LNCAP (cell line): ENCODE measurements around the gene CHERP.

ENCODE experiments used
- TF ChIP-seq, protein P1 (sequence below): fragments of 450-650 bp; IDR thresholded peaks from 2 replicates; pipeline ENCODE4 v1.5.1; 2017; ENCODE audit warnings: mild to moderate bottlenecking

Gene CHERP, protein sequence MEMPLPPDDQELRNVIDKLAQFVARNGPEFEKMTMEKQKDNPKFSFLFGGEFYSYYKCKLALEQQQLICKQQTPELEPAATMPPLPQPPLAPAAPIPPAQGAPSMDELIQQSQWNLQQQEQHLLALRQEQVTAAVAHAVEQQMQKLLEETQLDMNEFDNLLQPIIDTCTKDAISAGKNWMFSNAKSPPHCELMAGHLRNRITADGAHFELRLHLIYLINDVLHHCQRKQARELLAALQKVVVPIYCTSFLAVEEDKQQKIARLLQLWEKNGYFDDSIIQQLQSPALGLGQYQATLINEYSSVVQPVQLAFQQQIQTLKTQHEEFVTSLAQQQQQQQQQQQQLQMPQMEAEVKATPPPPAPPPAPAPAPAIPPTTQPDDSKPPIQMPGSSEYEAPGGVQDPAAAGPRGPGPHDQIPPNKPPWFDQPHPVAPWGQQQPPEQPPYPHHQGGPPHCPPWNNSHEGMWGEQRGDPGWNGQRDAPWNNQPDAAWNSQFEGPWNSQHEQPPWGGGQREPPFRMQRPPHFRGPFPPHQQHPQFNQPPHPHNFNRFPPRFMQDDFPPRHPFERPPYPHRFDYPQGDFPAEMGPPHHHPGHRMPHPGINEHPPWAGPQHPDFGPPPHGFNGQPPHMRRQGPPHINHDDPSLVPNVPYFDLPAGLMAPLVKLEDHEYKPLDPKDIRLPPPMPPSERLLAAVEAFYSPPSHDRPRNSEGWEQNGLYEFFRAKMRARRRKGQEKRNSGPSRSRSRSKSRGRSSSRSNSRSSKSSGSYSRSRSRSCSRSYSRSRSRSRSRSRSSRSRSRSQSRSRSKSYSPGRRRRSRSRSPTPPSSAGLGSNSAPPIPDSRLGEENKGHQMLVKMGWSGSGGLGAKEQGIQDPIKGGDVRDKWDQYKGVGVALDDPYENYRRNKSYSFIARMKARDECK

DNA sequence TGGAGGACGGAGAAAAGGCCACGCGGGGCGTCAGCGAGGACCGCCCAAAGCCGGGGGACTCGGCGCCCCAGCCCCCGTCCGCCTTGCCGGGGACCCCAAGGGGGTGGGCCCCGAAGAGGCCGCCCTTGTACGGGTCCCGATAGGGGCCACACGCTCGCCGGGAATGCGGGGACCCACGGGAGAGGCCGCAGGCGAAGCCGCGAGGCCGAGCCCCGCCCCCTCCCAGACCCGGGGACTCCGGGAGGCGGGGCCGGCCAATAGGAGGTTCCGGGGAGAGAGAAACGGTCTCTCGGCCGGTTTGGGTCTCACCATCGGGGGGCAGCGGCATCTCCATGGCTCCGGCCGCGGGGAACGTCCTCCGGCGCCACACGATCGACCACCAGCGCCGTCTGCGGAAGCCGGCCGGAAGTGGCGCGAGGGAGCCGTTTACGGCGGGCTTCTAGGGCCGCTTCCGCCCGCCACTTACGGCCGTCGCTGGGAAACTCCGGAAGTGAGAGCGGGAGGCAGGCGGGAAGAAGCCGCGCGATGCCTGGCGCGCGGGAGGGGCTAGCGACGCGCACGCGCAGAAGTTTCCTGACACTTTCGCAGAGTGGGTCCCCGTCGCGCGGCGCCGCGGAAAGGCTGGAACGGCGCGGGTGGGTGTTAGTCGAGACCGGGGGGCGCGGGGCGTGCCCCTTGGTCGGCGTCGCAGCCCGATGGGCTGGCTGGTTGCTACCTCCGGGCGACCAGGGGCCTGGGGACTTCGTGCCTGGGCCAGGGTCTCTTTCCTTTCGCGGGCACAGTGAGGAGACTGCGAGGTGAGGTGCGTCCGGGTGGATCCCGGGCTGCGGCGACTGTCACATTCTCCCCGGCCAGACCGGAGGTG is at the start of gene CHERP:
TSS of gene CHERP (minus strand) at position 393 of the 865 bp plus-strand sequence. CDS start at position 334, 59 bp downstream.
- TF ChIP-seq, protein P1, sequence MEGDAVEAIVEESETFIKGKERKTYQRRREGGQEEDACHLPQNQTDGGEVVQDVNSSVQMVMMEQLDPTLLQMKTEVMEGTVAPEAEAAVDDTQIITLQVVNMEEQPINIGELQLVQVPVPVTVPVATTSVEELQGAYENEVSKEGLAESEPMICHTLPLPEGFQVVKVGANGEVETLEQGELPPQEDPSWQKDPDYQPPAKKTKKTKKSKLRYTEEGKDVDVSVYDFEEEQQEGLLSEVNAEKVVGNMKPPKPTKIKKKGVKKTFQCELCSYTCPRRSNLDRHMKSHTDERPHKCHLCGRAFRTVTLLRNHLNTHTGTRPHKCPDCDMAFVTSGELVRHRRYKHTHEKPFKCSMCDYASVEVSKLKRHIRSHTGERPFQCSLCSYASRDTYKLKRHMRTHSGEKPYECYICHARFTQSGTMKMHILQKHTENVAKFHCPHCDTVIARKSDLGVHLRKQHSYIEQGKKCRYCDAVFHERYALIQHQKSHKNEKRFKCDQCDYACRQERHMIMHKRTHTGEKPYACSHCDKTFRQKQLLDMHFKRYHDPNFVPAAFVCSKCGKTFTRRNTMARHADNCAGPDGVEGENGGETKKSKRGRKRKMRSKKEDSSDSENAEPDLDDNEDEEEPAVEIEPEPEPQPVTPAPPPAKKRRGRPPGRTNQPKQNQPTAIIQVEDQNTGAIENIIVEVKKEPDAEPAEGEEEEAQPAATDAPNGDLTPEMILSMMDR, result no peak

DNA sequence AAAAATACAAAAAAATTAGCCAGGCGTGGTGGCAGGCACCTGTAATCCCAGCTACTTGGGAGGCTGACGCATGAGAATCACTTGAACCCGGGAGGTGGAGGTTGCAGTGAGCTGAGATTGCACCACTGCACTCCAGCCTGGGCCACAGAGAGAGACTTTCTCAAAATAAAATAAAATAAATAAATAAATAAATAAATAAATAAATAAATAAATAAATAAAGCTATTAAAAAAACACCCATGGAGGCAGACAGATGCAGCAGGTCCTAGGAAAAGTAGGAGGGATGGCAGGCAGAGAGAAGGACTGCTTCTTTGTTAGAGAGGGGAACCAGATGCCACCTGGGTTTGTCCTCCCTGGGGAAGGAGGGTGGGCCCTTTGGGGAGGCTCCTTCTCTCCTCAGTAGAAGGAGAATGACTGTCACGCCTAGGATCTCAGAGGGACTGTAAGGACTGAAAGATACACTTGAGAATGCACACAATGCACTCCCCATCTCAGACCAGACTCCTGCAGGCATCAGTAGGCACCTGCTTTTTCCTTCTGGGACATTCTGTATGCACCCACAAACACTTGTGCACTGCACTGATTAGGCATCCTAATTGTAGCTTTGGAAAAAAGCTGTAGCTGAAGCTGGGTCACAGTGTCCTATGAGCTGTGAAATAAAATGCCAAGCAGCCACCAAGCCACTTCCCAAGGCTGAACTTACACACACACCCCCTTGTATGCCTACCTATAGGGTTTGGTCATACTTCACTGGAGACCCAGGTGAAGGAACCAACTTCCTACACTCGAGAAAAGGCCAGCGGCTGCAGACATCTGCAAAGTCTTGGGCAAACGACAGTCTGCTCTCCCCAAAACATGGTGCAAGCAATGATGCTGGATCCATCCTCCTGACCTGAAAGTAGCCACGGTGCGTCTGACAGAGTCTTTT is 48.9 kb upstream of the CHERP start:
- TF ChIP-seq, protein P1, result no peak

DNA sequence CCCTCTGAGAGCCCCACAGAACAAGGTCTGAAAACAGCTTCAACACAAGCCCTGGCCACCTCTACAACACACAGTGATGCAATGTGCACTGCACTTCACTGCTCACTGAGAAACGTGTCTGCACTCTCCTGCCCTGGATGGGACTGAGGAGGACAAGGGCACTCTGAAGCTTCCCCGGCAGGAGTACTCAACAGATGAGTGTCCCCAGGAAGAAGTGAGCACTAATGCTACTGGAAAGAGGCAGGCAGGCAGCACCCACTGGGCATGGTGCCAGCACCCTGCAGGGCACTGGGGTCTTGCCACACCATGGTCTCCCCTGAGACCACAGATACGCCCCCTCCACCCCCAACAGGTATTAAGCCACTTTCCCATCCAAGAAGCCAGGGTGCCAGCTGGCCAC is 47.7 kb upstream of the CHERP start:
- TF ChIP-seq, protein P1, result no peak

DNA sequence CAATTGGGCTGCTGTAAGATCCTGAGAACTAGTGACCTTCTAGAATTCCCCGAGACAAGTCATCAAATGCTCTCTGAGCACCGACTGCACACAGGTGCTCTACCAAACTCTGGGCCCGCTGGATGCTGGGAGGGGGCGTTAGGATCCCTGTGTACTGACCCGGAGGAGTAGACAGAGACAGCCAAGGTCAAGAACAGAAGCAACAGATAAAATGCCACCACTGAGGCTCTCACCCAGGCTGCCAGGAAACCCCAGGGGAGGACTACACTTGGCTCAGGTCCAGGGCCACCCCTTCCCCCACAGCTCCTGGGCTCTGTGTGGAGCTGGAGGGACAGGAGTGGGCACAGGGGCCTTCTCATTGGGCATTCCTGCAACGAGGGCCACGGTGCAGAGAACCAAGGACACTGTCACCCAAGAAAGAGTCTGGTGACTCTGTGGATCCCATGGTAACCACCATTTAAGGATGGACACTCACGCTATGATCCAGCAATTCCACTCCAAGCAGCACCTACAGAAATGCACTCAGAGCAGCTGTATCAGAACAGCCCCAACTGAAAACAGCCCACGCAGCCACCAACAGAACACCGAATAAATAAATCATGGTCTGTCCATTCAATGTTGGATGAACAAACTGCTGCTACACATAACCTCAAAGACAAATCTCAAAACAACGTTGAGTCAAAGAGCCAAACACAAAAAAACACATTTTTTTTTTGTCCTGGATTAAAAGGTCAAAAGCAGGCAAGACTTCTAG is 46.8 kb upstream of the CHERP start:
- TF ChIP-seq, protein P1, result no peak

DNA sequence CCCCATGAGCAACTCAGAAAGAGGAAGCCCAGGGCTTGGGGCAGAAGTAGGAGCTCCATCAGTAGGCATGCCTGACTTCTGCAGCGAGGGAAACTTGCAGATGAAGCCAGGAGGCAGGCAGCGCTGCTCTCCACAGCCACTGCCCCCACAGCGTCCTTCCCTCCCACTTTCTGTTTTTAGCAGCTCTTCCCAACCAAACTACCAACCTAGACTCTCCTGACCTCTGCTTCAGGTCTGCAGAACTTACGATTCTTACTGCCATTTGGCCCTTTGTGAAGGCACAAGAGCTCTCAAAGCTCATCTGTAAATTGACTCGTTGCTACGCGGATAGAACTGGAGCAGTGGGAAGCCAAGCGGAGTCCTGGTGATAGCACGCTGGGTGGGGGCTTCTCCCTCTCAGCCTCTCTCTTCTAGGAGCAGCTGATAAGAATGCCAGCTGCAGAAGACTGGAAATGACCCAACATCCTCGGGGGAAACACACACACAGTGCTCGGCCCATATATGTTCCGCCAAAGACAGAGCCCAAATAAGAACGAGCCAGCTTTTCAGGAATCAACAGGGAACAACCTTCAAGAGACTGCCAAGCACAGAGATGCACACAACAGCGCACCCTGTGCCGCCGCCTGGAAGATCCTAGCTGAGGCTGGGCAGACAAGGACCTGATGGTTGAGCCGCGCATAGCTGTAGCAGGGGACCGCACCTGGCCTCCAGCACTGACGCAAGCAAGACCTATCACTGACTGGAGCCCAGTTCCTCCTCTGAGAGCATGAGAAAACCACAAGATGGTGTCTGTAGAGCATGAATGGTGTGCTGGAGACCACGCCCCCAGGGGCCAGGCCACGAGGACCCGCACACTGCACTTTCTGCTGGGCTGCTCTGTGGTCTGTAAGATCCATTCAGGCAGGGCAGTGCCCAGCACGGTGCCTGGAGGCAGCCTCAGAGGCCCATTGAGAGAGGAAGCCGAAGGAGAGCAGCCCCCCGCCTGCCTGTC is 45.9 kb upstream of the CHERP start:
- TF ChIP-seq, protein P1, result no peak
